GM19043 (cell line): Measurements from ENCODE around the gene PANK2.
"Not testable (repeated sequence)": the region's sequence is repeated elsewhere in the genome, so short reads cannot be mapped to it uniquely, and the experiment has no call there.

Experiments
- ATAC-seq: cut with Tn5 transposase; IDR thresholded peaks from one replicate; pipeline ENCODE4 v1.9.1; 2021; ENCODE audit warnings: low read depth; ENCODE audit not compliant: unreplicated experiment

The PANK2 gene

GRCh38 chr20:3888622-3889488 lies at the start of gene PANK2:
TSS of gene PANK2 (plus strand) at chr20:3889387.
- ATAC-seq = peak; percentile 82

DNA sequence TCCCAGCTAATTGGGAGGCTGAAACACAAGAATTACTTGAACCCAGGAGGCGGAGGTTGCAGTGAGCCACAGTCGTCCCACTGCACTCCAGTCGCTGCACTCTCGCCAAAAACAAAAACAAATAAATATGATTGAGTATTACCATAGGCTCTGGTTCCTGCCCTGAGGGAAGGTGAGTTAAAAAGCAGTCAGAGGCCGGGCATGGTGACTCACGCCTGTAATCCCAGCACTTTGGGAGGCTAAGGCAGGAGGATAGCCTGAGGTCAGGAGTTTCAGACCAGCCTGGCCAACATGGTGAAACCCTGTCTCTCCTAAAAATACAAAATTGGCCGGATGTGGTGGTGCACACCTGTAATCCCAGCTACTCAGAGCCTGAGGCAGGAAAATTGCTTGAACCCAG lies 49.0 kb upstream of the PANK2 start:
- ATAC-seq = not testable (repeated sequence)

GRCh38 chr20:3842348-3842930 lies 46.7 kb upstream of the PANK2 start:
- no peak for ATAC-seq

- no peak for ATAC-seq
These were observed 45.7 kb upstream of the PANK2 start for GRCh38 chr20:3843490-3843889.

DNA sequence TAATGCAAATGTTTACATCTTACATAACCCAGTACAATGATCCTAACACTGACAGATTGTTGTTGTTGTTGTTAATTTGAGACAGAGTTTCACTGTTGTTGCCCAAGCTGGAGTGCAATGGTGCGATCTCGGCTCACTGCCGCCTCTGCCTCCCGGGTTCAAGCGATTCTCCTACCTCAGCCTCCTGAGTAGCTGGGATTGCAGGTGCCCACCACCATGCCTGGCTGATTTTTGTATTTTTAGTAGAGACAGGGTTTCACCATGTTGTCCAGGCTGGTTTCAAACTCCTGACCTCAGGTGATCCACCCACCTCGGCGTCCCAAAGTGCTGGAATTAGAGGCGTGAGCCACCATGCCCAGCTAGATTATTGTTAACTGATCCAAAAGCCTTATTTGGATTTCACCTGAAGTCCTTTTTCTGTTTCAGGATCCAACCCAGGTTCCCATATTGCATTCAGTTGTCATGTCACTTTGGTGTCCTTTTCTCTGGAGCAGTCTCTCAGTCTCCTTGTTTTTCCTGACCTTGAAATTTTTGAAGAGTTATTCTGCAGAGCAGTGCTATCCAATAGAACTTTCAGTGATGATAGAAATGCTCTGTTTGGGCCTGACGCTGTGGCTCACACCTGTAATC lies 45.1 kb upstream of the PANK2 start:
- ATAC-seq = not testable (repeated sequence)

GRCh38 chr20:3846378-3846739 lies 42.8 kb upstream of the PANK2 start:
- no peak for ATAC-seq

- peak; percentile 97 for ATAC-seq
These were observed 42.3 kb upstream of the PANK2 start, which contains the start of gene MAVS for GRCh38 chr20:3846740-3847428. TSS of gene MAVS (plus strand) at chr20:3846834. CDS start at chr20:3854625, 7,791 bp downstream.

DNA sequence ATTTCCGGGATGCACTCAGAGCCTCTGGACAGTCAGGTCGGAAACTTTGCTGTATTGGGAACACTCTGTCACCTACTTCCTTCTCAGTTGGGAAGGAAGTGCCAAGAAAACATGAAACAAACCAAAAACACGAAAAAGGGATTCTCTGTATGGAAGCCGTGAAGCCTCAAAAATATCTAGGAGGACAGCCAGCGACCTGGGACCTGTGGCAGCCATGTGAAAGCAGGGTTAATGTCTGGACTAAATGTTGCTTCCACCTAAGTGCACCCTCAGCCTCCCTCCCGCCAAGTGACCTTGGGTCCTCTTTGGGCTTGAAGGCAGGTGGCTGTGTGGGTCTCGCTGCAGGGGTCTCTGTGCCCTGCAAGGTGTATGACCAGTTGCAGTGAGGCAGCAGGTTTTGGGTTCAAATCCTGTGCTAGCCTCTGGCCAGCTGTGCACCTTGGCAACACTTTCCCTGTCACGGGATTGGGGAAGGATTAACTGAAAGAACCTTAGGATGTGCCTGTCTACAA lies 41.7 kb upstream of the PANK2 start:
- ATAC-seq = no peak

DNA sequence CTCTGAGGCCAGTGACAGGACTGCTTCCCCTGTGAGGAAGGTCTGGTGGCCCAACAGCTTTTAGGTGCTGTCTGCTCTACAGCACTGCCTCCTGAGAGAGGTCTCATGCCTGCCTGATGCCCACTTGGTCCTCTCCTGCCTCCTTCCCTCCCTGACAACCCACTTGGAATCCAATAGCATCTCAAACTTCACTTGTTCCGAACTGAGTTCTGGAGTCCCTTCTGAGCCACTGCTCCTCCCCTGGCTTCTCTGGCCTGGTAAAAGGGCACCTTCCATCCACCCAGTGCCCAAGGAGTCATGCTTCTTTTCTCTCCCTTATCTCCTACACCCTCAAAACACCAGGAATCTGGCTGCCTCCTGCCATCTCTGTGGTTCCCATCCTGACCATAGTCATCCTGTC lies 40.6 kb upstream of the PANK2 start:
- ATAC-seq = no peak

DNA sequence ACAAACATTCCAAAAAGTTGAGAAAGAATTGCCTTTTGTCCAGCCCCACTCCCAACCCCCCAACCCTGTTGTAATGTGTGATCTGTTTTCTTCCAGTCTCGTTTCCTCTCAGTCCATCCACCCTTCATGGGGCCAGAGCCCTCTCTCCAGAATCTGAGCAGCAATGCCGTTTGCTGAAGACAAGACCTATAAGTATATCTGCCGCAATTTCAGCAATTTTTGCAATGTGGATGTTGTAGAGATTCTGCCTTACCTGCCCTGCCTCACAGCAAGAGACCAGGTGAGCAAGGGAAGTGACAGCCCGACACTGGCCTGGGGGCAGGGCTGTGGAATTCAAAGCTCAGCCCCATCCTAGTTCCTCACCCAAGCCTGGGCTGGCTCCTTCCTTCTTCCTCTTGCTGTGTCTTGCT lies 34.7 kb upstream of the PANK2 start:
- no peak for ATAC-seq

GRCh38 chr20:3857405-3857804 lies 31.8 kb upstream of the PANK2 start:
- ATAC-seq = no peak

DNA sequence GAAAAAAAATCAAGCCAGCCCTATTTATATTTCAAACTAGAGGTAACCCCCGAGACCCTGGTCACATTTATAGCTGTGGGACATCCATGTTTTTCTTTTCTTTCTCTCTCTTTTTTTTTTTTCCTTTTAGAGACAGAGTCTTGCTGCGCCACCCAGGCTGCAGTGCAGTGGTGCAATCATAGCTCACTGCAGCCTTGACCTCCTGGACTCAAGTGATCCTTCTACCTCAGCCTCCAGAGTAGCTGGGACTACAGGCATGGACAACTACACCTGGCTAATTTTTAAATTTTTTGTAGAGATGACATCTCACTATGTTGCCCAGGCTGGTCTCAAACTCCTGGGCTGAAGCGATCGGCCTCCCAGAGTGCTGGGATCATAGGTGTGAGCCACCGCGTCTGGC lies 30.5 kb upstream of the PANK2 start:
- ATAC-seq = no peak

DNA sequence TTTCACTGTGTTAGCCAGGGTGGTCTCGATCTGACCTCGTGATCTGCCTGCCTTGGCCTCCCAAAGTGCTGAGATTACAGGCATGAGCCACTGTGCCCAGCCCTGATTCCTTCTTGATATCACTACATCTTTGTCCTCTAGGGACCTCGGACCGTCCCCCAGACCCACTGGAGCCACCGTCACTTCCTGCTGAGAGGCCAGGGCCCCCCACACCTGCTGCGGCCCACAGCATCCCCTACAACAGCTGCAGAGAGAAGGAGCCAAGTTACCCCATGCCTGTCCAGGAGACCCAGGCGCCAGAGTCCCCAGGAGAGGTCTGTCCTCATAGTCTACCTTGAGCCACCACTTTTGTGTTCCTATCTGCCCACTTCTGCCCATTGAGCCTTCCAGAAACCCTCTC lies 28.0 kb upstream of the PANK2 start:
- no peak for ATAC-seq

- no peak for ATAC-seq
These were observed 26.9 kb upstream of the PANK2 start for GRCh38 chr20:3862333-3862732.

- ATAC-seq = no peak
These were observed 25.9 kb upstream of the PANK2 start for GRCh38 chr20:3863317-3863716.

GRCh38 chr20:3864518-3864917 lies 24.7 kb upstream of the PANK2 start:
- ATAC-seq = no peak

DNA sequence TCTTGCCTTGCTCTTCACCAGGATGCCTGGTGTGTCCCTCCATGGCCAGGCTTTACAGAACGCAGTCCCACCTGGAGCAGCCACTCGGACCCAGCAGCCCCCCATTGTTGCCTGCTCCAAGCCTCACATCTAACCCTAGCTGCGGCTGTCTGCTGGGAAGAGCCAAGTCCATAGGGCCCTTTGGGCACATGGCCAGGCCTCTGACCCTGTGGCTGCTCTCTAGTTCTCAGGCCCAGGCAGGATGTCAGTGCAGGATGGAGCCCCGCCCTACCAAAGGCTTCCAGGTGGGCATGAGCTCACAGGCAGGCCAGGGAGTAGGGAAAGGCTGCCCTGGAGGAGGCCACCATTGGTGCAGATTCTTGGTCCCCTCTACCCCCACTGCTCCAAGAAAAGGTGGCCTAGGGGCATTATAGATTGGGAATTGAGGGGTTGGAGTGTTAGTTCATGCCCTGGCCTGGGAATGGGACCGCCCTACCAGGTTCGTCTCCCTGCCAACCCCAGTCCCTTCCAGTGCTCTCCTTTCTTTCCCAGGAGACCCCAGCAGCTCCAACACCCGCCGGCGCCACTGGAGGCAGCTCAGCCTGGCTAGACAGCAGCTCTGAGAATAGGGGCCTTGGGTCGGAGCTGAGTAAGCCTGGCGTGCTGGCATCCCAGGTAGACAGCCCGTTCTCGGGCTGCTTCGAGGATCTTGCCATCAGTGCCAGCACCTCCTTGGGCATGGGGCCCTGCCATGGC lies 23.9 kb upstream of the PANK2 start:
- no peak for ATAC-seq

GRCh38 chr20:3865887-3866407 lies 23.2 kb upstream of the PANK2 start:
- no peak for ATAC-seq

DNA sequence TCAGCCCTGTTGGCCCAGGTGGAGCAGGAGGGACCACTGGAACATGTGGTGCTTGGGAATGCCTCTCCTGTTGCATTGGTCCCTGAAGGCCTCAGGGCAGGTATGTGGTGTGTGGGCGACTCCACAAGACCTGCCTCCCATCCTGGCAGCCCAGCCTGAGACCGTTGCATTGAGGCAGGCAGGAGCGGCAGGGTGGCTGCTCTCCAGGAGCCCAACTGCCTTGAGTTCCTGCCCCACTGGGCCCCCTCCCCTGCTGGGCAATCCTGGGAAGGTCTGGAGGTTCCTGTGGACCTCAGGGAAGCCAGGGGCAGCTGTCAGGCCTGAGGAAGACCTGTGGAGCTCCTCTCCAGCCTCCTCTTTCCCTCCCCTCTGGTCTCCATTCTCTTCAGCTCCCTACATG lies 22.7 kb upstream of the PANK2 start:
- ATAC-seq = no peak

- no peak for ATAC-seq
These were observed 21.4 kb upstream of the PANK2 start for GRCh38 chr20:3867802-3868201.
